Gastrocnemius medialis (tissue), 4 donors: ENCODE measurements around the gene RAET1E. TPM values are rescaled to one million over a fixed set of nuclear protein-coding genes. Genes with fewer than 3 reads are reported as not detected.
"Not testable (repeated sequence)": the region's sequence is repeated elsewhere in the genome, so short reads cannot be mapped to it uniquely, and the experiment has no call there.

Source experiments
- ATAC-seq, 2 donors: fragments of 150-250 bp; one replicate each; pipeline ENCODE4 v1.9.1; 2016
- DNase-seq, 2 donors: peaks; one replicate each; pipeline ENCODE4 v3.0.0-alpha.2; 2019
- H3K27ac ChIP-seq, 4 donors: fragments of 200-600 bp; sonication (generic); 1 replicate in 1 of 4; 2 replicates in 3 of 4; pipeline ENCODE4 v1.5.1; 2016 to 2018; ENCODE audit warnings: mild to moderate bottlenecking in 2 of 4, moderate library complexity in 1 of 4
- H3K27me3 ChIP-seq, 3 donors: fragments of 200-600 bp; sonication (generic) in 2 of 3; 1 replicate in 1 of 3; 2 replicates in 2 of 3; pipeline versions ENCODE4 v1.5.1 to v1.6.0; 2016 to 2019; ENCODE audit warnings: mild to moderate bottlenecking in 1 of 3, moderate library complexity in 1 of 3
- H3K36me3 ChIP-seq, 2 donors: fragments of 200-600 bp; sonication (generic) in 1 of 2; one replicate each; pipeline ENCODE4 v1.5.1; 2017 to 2018
- H3K4me1 ChIP-seq, 2 donors: fragments of 200-600 bp; sonication (generic) in 1 of 2; one replicate each; pipeline ENCODE4 v1.5.1; 2016 to 2017; ENCODE audit warnings: mild to moderate bottlenecking in 2 of 2
- H3K4me3 ChIP-seq, 4 donors: fragments of 200-600 bp; sonication (generic) in 3 of 4; 1 replicate in 1 of 4; 2 replicates in 3 of 4; pipeline ENCODE4 v1.5.1; 2016 to 2019; ENCODE audit warnings: mild to moderate bottlenecking in 2 of 4
- H3K9me3 ChIP-seq, 3 donors: fragments of 200-600 bp; sonication (generic) in 2 of 3; 1 replicate in 1 of 3; 2 replicates in 2 of 3; pipeline ENCODE4 v1.5.1; 2016 to 2019
- POLR2A ChIP-seq, 2 donors: fragments of 450-650 bp; IDR thresholded peaks; one replicate each; pipeline ENCODE4 v1.6.1; 2017; ENCODE audit warnings: antibody characterized with exemption in 2 of 2, mild to moderate bottlenecking in 2 of 2, moderate library complexity in 2 of 2
- in situ Hi-C, 4 donors: fragments of 200-750 bp; cut with MboI; loops; one replicate each; pipeline versions ENCODE4 v1.15.0 to v1.8.0; 2017; ENCODE audit warnings: low sequenced_read_pairs in 4 of 4
- intact Hi-C: fragments of 100-400 bp; cut with DNase I; formaldehyde crosslinking; loops from one replicate; pipeline ENCODE4 v1.15.1; 2023; ENCODE audit warnings: low total_unique reads
- total RNA-seq, 4 donors: library from RNA; depleted of rRNA; stranded (reverse); fragments of >200 nt; gene quantifications; one replicate each; pipeline versions ENCODE4 v1.1.0 to v1.2.3, GENCODE V29; 2016
- TF ChIP-seq, protein P1 (sequence below), 5 experiments: fragments of 450-650 bp in 3 of 5; fragments of 200-600 bp in 2 of 5; sonication (generic) in 2 of 5; IDR thresholded peaks in 4 of 5; conservative IDR thresholded peaks in 1 of 5; 1 replicate in 4 of 5; 2 replicates in 1 of 5; pipeline ENCODE4 v1.5.1; 2016 to 2019; ENCODE audit warnings: antibody characterized with exemption in 5 of 5, mild to moderate bottlenecking in 3 of 5, moderate library complexity in 3 of 5

The RAET1E gene
- total RNA-seq, 4 donors from 2014 or later, result 3.9 TPM; not detected in 3

DNA sequence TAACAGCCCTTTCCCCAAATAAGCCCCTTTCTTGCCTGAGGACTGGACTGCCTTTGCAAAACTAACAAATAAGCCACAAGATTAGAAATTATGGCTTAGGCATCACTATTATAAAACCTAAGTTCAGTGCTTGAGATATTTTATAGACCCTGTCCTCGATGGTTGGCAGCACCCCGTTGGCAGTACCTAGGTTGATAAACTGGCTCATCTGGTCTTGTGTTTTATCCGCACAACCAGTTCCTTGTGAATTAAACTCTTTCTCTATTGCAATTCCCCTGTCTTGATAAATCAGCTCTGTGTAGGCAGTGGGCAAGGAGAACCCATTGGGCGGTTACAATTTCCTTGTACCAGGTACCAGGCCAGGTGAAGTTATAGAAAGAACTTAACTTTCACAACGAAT lies 40.4 kb downstream of the RAET1E start:
- no peak for ATAC-seq
- in situ Hi-C loops, result no loop called here
- Histone ChIP-seq H3K36me3 (no peaks in the 10 kb centered on the region), H3K27me3 (no peaks in the 10 kb centered on the region), H3K27ac (peak overlapping the region in 2 of 4 donors; percentile 42 to 64), H3K4me3 (no peak overlapping the region), H3K4me1 (peaks cover 25 to 34% of the 10 kb centered on the region in 2 donors), H3K9me3 (no peaks in the 10 kb centered on the region)
- no peak for DNase-seq
- no peak for TF ChIP-seq POLR2A (IDR thresholded peaks at IDR 0.05)
- TF ChIP-seq, protein P1, sequence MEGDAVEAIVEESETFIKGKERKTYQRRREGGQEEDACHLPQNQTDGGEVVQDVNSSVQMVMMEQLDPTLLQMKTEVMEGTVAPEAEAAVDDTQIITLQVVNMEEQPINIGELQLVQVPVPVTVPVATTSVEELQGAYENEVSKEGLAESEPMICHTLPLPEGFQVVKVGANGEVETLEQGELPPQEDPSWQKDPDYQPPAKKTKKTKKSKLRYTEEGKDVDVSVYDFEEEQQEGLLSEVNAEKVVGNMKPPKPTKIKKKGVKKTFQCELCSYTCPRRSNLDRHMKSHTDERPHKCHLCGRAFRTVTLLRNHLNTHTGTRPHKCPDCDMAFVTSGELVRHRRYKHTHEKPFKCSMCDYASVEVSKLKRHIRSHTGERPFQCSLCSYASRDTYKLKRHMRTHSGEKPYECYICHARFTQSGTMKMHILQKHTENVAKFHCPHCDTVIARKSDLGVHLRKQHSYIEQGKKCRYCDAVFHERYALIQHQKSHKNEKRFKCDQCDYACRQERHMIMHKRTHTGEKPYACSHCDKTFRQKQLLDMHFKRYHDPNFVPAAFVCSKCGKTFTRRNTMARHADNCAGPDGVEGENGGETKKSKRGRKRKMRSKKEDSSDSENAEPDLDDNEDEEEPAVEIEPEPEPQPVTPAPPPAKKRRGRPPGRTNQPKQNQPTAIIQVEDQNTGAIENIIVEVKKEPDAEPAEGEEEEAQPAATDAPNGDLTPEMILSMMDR (IDR thresholded peaks at IDR 0.05 in 4 of 5, conservative IDR thresholded peaks at IDR 0.05 in 1 of 5), result no peak
- intact Hi-C loops, result no loop called here

DNA sequence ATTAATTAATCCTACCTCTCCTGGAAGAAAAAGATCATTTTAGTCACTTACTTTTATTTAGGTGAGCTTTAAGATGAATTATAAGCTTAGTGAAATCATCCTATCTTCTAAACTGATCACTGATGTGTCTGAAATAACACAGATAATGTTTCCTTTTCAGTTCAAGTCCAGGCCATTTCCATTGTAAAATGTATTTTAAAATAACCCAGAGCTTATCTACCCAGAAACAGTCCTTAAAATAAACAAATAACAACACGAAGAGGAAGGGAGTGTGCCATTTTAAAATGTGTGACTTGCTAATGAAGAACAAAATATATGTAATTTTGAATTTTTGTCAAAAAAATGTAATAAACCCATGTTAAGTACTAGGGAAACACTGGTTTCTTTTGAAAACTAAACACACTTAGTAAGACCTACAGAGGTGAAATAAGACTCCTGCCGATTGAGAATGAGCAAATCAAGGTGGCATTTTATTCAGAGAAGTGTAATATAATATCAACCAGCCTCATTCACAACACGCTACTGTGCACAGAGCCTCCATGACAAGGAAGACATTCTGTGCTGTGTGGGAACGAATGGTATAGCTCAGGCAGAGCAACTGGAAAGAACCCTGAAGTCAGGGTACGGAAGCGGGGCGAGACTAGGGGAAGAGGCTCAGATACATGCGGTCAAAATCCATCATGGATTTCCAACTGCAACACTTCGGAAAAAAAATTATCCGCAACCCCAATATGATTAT lies 41.5 kb downstream of the RAET1E start:
- H3K27me3 ChIP-seq, result no peaks in the 10 kb centered on the region
- peak overlapping the region; percentile 39 to 64 (median 51) for H3K27ac ChIP-seq
- in situ Hi-C loops, result no loop called here
- no peak overlapping the region for H3K4me3 ChIP-seq
- H3K9me3 ChIP-seq, result no peaks in the 10 kb centered on the region
- no peak for TF ChIP-seq POLR2A (IDR thresholded peaks at IDR 0.05)
- TF ChIP-seq, protein P1 (IDR thresholded peaks at IDR 0.05 in 4 of 5, conservative IDR thresholded peaks at IDR 0.05 in 1 of 5), result no peak
- peaks cover 35 to 36% of the 10 kb centered on the region in 2 donors for H3K4me1 ChIP-seq
- DNase-seq (no peak), ATAC-seq (peak; percentile 36 to 64)
- H3K36me3 ChIP-seq, result no peaks in the 10 kb centered on the region
- intact Hi-C loops, result no loop called here

DNA sequence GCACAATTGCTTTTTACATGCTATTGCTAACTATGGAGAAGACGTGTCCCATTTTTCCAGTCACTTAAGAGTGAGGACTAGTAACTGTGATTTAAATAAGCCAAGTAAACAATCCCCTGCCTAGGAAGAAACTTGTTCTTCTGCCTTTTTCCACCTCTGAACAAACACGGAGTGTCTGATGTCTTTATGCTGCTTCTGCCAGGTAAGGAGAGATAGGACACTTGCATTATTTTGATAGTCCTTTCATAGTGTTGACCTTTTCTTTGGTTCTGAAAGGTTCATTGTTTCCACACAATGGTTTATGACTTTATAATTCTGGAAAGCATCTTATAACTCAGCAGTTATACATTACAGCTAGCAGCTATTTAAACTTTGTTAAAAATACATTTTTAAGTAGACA lies 42.2 kb downstream of the RAET1E start:
- Histone ChIP-seq H3K27ac (peak overlapping the region in 2 of 4 donors; percentile 11 to 42), H3K9me3 (no peaks in the 10 kb centered on the region), H3K4me3 (no peak overlapping the region), H3K4me1 (peaks cover 36% of the 10 kb centered on the region in 2 donors), H3K36me3 (no peaks in the 10 kb centered on the region), H3K27me3 (no peaks in the 10 kb centered on the region)
- in situ Hi-C loops, result no loop called here
- no peak for TF ChIP-seq POLR2A (IDR thresholded peaks at IDR 0.05)
- no peak for DNase-seq
- no peak for ATAC-seq
- intact Hi-C loops, result no loop called here

DNA sequence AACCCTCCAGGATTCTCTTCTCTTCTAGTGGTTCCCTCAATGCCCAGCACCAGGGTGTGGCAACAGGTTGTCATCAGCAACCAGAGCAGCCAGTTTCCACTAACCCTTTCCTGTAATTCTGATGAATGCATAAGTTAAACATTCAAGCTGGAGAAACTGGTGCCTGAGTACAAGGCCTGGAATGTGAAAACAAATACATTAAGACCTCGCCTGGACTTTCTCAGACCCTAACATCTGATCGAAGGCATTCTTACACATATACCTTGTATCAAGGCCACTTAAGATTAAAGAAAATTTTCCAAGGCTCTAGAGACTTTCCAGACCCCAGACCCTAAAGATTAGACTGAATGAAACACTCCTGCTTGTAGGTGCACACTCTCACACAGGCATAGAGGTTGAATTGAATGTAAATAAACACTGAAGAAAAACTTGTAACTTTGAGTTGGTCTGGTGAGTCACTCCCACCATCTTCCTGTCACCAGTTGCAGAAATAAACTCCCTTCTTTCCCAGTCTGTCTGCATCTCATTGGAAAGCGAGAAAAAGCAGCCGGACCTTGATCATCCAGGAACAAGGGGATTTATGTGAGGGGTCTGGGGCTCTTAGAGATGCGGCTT lies 42.8 kb downstream of the RAET1E start:
- ATAC-seq, result no peak
- Histone ChIP-seq H3K4me3 (no peak overlapping the region), H3K4me1 (peaks cover 33 to 34% of the 10 kb centered on the region in 2 donors), H3K36me3 (no peaks in the 10 kb centered on the region), H3K9me3 (no peaks in the 10 kb centered on the region), H3K27me3 (no peaks in the 10 kb centered on the region), H3K27ac (no peak overlapping the region)
- intact Hi-C loops, result no loop called here
- TF ChIP-seq, protein P1 (IDR thresholded peaks at IDR 0.05 in 4 of 5, conservative IDR thresholded peaks at IDR 0.05 in 1 of 5), result no peak
- in situ Hi-C loops, result no loop called here
- DNase-seq, result no peak

DNA sequence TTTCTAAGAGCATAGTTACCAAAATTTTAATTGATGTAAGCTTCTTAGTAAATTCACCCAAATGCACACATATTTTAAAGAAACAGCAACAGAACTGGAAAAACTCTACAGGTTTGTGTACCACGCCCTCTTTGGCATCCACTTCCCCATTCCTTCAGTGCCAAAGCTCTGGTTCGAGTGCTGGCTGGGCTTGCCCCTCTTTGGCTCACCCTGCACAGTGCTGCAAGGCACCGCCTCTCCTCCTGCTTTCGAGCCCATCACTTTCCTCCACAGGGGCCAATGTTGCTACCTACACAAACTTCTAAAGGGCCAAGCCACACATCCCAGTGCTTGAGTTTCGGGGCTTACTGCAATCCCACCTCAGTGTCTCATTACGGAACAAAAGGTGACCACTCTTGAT lies 43.4 kb downstream of the RAET1E start:
- no peaks in the 10 kb centered on the region for H3K36me3 ChIP-seq
- peaks cover 27 to 28% of the 10 kb centered on the region in 2 donors for H3K4me1 ChIP-seq
- intact Hi-C loops (no loop called here), in situ Hi-C loops (no loop called here)
- no peak overlapping the region for H3K27ac ChIP-seq
- no peaks in the 10 kb centered on the region for H3K9me3 ChIP-seq
- ATAC-seq, result no peak
- H3K27me3 ChIP-seq, result no peaks in the 10 kb centered on the region
- DNase-seq, result no peak
- no peak for TF ChIP-seq POLR2A (IDR thresholded peaks at IDR 0.05)
- TF ChIP-seq, protein P1 (IDR thresholded peaks at IDR 0.05 in 4 of 5, conservative IDR thresholded peaks at IDR 0.05 in 1 of 5), result no peak
- no peak overlapping the region for H3K4me3 ChIP-seq

DNA sequence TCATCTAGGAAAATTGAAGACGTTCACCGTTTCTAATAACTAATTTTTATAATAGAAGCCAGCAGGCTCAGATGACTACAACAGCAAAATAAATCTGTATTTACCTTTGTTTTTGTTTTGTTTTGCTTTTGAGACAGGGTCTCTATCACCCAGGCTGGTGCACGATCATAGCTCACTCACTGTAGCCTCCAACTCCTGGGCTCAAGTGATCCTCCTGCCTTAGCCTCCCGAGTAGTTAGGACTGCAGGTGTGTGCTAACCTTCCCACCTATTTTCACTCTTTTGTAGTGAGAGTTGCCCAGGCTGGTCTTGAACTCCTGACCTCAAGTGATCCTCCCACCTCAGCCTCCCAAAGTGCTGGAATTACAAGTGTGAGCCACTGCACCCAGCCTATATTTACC lies 43.9 kb downstream of the RAET1E start:
- H3K4me1 ChIP-seq, result peaks cover 25 to 26% of the 10 kb centered on the region in 2 donors
- DNase-seq, H3K4me3 ChIP-seq, ATAC-seq, in situ Hi-C loops, H3K36me3 ChIP-seq, H3K27me3 ChIP-seq, H3K9me3 ChIP-seq, H3K27ac ChIP-seq, intact Hi-C loops: not testable (repeated sequence)
